Measurements from ENCODE around the gene RITA1.
"Not testable (repeated sequence)": the region's sequence is repeated elsewhere in the genome, so short reads cannot be mapped to it uniquely, and the experiment has no call there.

Gene RITA1

GRCh38 chr12:113185180-113186032 lies at the start of gene RITA1, which contains the start of gene DDX54:
Gene RITA1, plus strand, starts transcription at chr12:113185721. Its CDS starts 1,026 bp downstream, at chr12:113186747.
Gene DDX54, minus strand, starts transcription at chr12:113185478. Its CDS starts 27 bp downstream, at chr12:113185451.
- intact Hi-C loops (cut with DNase I): no loop called here
- DNase-seq: peak; percentile 64 to 95 (median 77)

GRCh38 chr12:113136128-113136989 lies 49.2 kb upstream of the RITA1 start:
- intact Hi-C loops (cut with DNase I): no loop called here
- DNase-seq: peak; percentile 55 to 96 (median 77)

- intact Hi-C loops (cut with DNase I): no loop called here
- DNase-seq: peak in 2 of 10 donors; percentile 22 to 76
Measured at GRCh38 chr12:113136990-113137511, 48.5 kb upstream of the RITA1 start.

- peak in 2 of 10 donors; percentile 18 to 80 for DNase-seq
- intact Hi-C loops (cut with DNase I): no loop called here
Measured at GRCh38 chr12:113137861-113138783, 47.4 kb upstream of the RITA1 start.

GRCh38 chr12:113138826-113139225 lies 46.7 kb upstream of the RITA1 start:
- peak in 2 of 10 donors; percentile 51 to 63 for DNase-seq
- intact Hi-C loops (cut with DNase I): no loop called here

- peak in 2 of 10 donors; percentile 62 to 64 for DNase-seq
- intact Hi-C loops (cut with DNase I): no loop called here
Measured at GRCh38 chr12:113140706-113141105, 44.8 kb upstream of the RITA1 start.

GRCh38 chr12:113141716-113142115 lies 43.8 kb upstream of the RITA1 start:
- intact Hi-C loops (cut with DNase I); DNase-seq: not testable (repeated sequence)

- intact Hi-C loops (cut with DNase I): no loop called here
- peak; percentile 84 to 98 (median 92) for DNase-seq
Measured at GRCh38 chr12:113142173-113142885, 43.2 kb upstream of the RITA1 start.

- peak in 1 of 10 donors; percentile 10 for DNase-seq
- intact Hi-C loops (cut with DNase I): no loop called here
Measured at GRCh38 chr12:113142886-113143332, 42.6 kb upstream of the RITA1 start.

- intact Hi-C loops (cut with DNase I): no loop called here
Measured at GRCh38 chr12:113143959-113144358, 41.6 kb upstream of the RITA1 start.

GRCh38 chr12:113144806-113145205 lies 40.7 kb upstream of the RITA1 start:
- peak in 2 of 10 donors; percentile 52 to 53 for DNase-seq
- intact Hi-C loops (cut with DNase I): no loop called here

More at GRCh38 chr12:113143959-113144358, 41.6 kb upstream of the RITA1 start:
- no peak for DNase-seq

- intact Hi-C loops (cut with DNase I): no loop called here
- peak in 1 of 10 donors; percentile 30 for DNase-seq
Measured at GRCh38 chr12:113145720-113146551, 39.6 kb upstream of the RITA1 start.

GRCh38 chr12:113146999-113147398 lies 38.5 kb upstream of the RITA1 start:
- intact Hi-C loops (cut with DNase I): no loop called here
- peak in 1 of 10 donors; percentile 29 for DNase-seq

- DNase-seq: peak in 9 of 10 donors; percentile 63 to 97 (median 78)
Measured at GRCh38 chr12:113149361-113150150, 36.0 kb upstream of the RITA1 start, which contains the start of gene CFAP73. Gene CFAP73, plus strand, starts transcription at chr12:113149724. Its CDS starts 134 bp downstream, at chr12:113149858.

GRCh38 chr12:113151655-113152054 lies 33.9 kb upstream of the RITA1 start:
- DNase-seq: no peak
- intact Hi-C loops (cut with DNase I): loop anchor here (10.0 kb wide), 1 partner anchor 57 kb away; no protein-coding TSS in a partner anchor

More at GRCh38 chr12:113149361-113150150, 36.0 kb upstream of the RITA1 start, which contains the start of gene CFAP73:
- intact Hi-C loops (cut with DNase I): loop anchor here (10.0 kb wide), 1 partner anchor 55 kb away; no protein-coding TSS in a partner anchor

GRCh38 chr12:113152196-113152834 lies 33.2 kb upstream of the RITA1 start:
- DNase-seq: no peak
- intact Hi-C loops (cut with DNase I): loop anchor here (10.0 kb wide), 1 partner anchor 58 kb away; no protein-coding TSS in a partner anchor

Measured in posterior cingulate gyrus (tissue), 11 donors.